ENCODE results near the gene TRDMT1.

TRDMT1 gene

GRCh38 chr10:17183110-17183509 lies 18.4 kb downstream of the TRDMT1 start:
- DNase-seq = no peak
- Mint-ChIP-seq H3K36me3 (ENCODE audit: low read depth) (no peaks in the 10 kb centered on the region), H3K4me1 (peaks cover 16% of the 10 kb centered on the region), H3K4me3 (no peak overlapping the region), H3K27me3 (ENCODE audit: low read depth, poor library complexity) (no peaks in the 10 kb centered on the region), H3K27ac (no peak overlapping the region), H3K9me3 (no peaks in the 10 kb centered on the region)
- no peak for TF ChIP-seq CTCF (IDR thresholded peaks at IDR 0.05)

- Mint-ChIP-seq H3K4me3 (no peak overlapping the region), H3K4me1 (peaks cover 16% of the 10 kb centered on the region), H3K27ac (no peak overlapping the region), H3K27me3 (ENCODE audit: low read depth, poor library complexity) (no peaks in the 10 kb centered on the region), H3K36me3 (ENCODE audit: low read depth) (no peaks in the 10 kb centered on the region), H3K9me3 (no peaks in the 10 kb centered on the region)
- TF ChIP-seq CTCF (IDR thresholded peaks at IDR 0.05) = no peak
- DNase-seq = no peak
Measured at GRCh38 chr10:17181751-17182150, 19.7 kb downstream of the TRDMT1 start.

GRCh38 chr10:17181110-17181509 lies 20.4 kb downstream of the TRDMT1 start:
- Mint-ChIP-seq H3K36me3 (ENCODE audit: low read depth) (no peaks in the 10 kb centered on the region), H3K27me3 (ENCODE audit: low read depth, poor library complexity) (no peaks in the 10 kb centered on the region), H3K27ac (no peak overlapping the region), H3K9me3 (no peaks in the 10 kb centered on the region), H3K4me3 (no peak overlapping the region), H3K4me1 (peaks cover 16% of the 10 kb centered on the region)
- TF ChIP-seq CTCF (IDR thresholded peaks at IDR 0.05) = no peak
- no peak for DNase-seq

- Mint-ChIP-seq H3K36me3 (ENCODE audit: low read depth) (no peaks in the 10 kb centered on the region), H3K4me1 (peaks cover 22% of the 10 kb centered on the region)
Measured at GRCh38 chr10:17179002-17179401, 22.5 kb downstream of the TRDMT1 start.

GRCh38 chr10:17178006-17178405 lies 23.5 kb downstream of the TRDMT1 start:
- Mint-ChIP-seq H3K9me3 (no peaks in the 10 kb centered on the region), H3K4me3 (no peak overlapping the region), H3K36me3 (ENCODE audit: low read depth) (peaks cover 4% of the 10 kb centered on the region), H3K27me3 (ENCODE audit: low read depth, poor library complexity) (no peaks in the 10 kb centered on the region), H3K27ac (no peak overlapping the region), H3K4me1 (peaks cover 22% of the 10 kb centered on the region)
- DNase-seq = no peak
- no peak for TF ChIP-seq CTCF (IDR thresholded peaks at IDR 0.05)

More at GRCh38 chr10:17179002-17179401, 22.5 kb downstream of the TRDMT1 start:
- Mint-ChIP-seq H3K9me3 (no peaks in the 10 kb centered on the region), H3K4me3 (no peak overlapping the region), H3K27ac (no peak overlapping the region), H3K27me3 (ENCODE audit: low read depth, poor library complexity) (no peaks in the 10 kb centered on the region)
- no peak for DNase-seq
- TF ChIP-seq CTCF (IDR thresholded peaks at IDR 0.05) = no peak

- H3K27ac Mint-ChIP-seq = no peak overlapping the region
- peaks cover 4% of the 10 kb centered on the region for H3K36me3 Mint-ChIP-seq (ENCODE audit: low read depth)
- no peaks in the 10 kb centered on the region for H3K27me3 Mint-ChIP-seq (ENCODE audit: low read depth, poor library complexity)
- no peaks in the 10 kb centered on the region for H3K9me3 Mint-ChIP-seq
- TF ChIP-seq CTCF (IDR thresholded peaks at IDR 0.05) = no peak
- H3K4me3 Mint-ChIP-seq = no peak overlapping the region
- no peak for DNase-seq
- H3K4me1 Mint-ChIP-seq = peaks cover 22% of the 10 kb centered on the region
Measured at GRCh38 chr10:17177014-17177413, 24.5 kb downstream of the TRDMT1 start.

All from nephron progenitor cell (in vitro differentiated cells).